ENCODE results near the gene SPART.

The SPART gene

DNA sequence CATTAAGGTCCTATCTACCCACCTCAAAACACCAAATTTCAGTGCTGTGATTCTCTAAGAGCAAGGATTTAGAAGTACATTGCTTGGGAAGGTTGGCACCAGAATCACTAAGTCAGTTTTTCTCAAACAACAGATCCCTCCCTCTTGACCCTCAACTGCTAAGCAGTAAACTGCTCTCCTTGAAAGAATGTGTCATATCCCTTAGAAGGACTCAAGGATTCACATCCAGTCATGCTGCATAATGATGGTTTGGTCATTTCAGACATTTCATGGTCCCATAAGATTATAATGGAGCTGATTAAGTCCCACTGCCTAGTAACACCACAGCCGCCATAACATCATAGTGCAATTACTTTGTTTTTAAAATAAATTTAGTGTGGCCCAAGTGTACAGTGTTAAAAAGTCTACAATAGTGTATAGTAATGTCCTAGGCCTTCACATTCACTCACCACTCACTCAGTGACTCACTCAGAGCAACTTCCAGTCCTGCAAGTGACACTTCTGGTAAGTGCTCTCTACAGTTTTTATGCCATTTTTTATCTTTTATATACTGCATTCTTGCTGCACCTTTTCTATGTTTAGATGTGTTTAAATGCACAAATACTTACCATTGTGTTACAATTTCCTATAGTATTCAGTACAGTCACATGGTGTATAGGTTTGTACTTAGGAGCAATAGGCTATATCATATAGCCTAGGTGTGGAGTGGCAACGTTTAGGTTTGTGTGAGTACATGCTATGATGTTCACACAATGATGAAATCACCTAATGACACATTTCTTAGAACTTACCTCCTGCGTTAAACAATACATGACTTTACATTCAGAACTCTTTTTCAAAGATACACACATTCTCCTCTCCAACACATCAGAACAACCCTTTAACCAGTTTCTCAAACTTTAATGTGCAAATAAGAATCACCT, 32.9 kb downstream of the SPART start:
- DNase-seq: no peak

DNA sequence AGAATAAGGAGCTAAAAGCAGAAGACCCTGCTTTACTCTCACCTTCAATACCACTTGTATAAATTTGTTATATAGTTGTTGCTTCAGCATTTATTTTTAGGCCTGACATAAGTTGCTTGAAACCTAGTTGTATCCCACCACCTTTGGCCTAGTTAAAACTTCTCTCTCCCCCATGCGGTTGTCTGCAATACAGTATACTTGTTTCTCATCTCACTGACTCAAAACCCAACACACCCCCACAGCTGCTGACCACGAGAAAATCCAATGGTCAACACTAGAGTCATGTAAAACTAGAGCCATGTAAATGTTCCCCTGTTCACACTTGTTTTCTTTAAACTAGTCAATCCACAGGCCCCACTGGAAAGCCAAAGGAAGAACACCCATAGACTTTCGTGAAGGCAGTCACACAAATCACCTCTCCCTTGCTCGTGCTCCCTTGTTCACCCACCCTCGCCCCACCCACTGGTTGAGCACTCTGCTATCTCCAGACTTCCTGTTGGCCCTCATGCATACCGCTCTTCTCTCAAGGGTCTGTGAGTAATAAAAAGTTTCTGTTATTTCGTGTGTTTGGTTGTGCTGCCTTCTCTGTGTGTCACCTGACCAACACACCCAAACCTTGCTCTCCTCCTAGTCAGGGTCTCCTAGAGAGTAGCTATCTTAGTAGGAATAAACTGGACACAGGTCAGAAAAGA, 35.6 kb downstream of the SPART start:
- no peak for DNase-seq

DNA sequence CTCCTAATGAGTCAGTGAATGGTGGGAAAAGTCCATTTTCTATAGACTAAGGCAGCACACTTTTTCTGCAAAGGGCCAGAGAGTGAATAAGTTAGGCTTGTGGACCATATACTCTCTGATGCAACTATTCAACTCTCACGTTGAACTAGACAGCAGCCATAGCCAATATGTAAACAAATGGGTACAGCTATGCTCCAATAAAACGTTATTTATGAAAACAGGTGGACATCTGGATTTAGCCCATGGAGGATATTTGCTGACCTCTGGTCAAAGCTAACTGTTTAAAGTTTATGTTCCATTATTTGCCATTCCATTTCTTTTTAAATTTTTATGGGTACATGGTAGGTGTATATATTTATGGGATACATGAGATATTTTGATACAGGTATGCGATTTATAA, 43.9 kb downstream of the SPART start:
- no peak for DNase-seq

DNA sequence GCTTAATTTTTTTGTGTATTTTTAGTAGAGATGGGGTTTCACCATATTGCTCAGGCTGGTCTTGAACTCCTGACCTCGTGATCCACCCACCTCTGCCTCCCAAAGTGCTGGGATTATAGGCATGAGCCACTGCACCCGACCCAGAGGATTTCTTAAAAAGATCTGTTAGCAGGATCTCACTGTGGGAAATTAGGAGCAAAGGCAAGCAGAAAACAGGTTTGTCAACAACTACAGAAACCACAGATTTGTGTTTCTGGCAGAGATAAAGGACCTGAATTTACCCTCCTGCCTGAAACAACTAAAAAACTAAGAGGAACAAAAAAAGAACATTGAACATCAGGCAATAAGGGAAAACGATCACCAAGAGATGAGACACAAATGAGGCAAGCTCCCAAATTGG, 46.7 kb downstream of the SPART start:
- DNase-seq: peak; percentile 59

DNA sequence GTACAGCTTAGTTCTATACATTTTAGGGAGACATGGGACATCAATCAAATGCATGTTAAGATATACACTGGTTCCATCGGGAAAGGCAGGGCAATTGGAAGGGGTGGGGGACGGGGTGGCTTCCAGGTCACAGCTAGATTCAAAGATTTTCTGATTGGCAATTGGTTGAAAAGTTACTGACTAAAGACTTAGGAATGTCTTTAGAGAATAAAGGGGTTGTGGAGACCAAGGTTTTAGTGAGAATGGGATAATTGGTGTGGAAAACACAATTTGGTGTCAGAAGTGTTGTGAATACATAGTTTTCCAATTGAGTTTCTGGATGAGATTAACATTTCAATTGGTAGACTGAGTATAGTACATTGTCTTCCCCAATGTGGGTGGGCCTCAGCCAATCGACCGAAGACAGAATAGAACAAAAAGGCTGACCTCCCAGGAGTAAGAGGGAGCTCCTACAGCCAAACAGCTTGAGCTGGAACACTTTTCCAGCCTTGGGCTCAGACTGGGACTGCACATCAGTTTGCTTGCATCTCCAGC, 47.6 kb downstream of the SPART start:
- DNase-seq: peak; percentile 63

DNA sequence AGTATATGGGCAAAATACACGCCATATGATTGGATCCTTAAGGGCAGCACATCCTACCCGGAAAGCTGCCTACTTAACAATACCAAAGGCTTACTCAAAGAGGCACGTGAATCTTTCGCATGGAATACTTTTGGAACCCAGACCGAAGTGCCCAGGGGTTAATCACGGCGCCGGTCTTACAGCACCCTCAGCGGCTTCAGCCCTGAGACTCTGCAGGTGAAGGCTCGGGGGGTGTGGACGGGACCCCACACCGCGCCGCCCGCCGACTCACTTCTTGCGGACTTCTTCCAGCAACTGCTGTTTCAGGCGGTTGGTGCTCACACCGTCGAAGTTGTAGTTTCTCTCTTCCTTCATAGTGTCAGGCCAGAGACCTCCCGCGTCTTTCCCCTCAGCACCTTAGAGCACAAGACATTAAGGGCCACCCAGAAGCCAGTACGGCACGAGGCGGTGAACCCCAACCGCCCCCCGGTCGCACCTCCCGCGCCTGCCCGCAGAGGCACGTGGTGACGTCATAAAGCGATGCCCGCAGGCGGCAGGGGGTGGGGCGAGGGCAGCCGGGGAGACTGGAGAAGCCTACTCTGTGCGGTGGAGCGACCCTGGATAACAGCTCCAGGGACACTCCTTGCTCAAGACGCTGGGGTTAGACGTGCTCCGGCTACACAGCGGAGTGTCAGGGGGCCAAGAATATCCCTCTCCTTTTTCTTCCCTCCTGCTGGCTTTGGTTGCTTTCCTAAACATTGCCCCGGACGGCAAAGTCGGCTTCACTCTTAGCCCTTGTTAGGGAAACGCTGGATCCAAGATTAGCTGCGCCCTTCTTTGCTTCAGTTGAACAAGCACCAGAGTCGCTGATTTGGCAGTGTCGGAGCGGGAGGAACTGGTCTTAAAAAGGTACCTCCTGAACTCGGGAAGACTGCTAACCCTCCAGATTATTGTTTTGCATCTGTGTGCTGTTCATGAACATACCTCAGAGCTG, 48.5 kb downstream of the SPART start, which contains the start of gene CCDC169:
Gene CCDC169 (minus strand): TSS at position 449 of the 973 bp plus-strand sequence. CDS start 95 bp downstream, at position 354.
- DNase-seq: peak; percentile 90

DNA sequence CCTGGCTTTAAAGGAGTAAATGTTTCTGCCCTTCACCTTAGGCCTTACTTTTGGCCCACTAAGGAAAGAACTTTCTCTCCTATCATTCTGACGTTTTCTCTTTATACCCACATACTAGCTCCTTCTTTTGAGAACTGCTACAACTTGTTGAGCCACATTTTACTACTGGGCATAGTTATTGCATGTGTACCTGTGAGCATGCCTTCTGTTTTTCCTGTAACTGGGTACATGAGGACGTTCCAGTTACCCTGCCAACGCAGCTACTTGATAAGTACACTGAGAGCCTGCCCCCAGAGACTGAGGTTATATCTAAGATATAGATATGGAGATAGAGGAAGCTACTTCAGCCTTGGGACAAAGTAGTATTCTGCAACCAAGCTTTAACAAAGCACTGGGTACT, 52.1 kb downstream of the SPART start:
- no peak for DNase-seq

DNA sequence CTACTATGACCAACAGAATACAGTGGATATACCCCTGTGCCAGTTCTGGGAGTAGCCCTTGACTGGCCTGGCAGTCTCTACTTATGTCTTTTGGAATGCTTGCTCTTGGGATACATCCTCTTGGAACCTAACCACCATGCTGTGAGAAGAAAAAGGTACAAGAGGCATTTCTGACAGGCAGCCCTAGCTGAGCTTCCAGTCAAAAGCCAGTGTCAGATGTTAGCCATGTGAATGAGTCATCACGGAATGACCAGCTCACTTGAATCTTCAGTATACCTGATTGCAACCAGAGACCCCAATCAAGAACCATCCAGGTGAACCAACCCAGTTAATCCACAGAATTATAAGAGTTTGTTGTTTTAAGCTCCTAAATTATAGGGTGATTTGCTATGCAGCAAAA, 52.7 kb downstream of the SPART start:
- peak; percentile 55 for DNase-seq

DNA sequence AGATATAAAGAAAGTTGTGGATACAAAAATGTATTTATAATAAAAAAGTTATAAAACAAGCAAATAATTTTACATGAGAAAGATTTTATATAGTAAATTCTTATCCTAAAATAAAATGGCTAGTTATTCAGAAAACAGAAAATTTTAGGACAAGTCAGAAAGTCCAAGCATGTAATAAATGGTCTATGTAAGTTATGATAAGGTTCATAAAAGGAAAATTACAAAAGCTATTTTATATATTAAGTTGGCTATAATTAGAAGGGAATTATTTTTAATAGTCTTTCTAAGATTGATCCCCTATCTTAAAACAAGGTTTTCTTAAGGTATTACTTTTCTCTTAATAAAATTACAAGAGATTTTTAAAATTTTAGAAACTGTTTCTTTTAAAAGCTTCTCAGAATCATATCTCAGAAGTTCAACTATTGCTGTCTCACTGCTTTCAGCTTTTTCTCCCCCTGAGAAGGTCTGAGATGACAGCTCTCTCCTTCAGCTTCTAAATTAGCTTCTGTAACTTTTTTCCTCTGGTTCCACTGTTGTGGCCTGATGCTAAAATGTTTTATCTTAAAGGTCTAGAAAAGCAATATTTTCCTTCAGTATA, 57.3 kb downstream of the SPART start:
- no peak for DNase-seq

DNA sequence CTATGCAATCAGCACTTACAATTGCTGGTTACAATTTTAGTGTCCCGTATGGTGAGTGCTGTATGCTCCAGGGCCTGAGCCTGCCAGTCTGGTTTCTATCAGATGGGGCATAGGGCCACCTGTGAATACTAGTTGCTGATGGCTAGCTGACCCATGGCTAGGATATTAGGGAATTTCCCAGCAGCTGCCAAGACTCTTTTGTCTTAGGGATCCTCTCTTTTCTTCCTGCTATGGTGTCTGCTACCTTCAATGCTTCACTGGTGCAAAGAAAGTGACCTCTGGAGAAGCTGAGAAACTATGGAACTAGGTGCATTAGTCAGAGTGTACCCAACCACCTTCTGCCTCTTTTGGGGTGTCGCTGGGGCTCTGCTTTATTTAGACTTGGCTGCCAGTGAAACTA, 60.2 kb downstream of the SPART start:
- no peak for DNase-seq

DNA sequence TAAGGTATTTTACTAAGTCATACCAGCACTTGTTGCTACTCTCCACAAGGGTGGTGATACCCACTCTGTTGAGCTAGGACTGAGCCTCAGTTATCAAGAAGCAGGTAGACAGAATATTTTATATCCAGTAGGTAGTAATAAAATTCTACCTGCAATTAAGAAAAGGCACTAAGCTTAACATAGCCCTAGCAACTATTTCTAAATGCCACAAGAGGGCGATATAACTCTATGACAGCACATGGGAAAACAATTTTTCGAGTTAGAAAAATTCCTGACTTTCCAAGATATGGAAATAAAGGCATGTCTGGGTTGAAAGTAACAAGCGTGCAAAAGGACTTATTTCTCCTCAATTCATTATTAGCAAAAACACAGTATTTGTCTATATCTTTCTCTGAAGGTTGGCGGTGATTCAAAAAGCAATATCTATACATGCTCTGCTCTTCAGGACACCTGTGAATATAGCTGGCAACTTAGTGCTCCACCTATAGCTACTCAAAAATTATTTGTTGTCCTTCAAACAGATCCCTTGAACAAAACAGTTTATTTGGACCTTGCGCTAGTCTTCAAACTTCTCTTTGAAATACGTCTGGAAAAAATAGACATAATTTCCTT, 63.3 kb downstream of the SPART start:
- no peak for DNase-seq

DNA sequence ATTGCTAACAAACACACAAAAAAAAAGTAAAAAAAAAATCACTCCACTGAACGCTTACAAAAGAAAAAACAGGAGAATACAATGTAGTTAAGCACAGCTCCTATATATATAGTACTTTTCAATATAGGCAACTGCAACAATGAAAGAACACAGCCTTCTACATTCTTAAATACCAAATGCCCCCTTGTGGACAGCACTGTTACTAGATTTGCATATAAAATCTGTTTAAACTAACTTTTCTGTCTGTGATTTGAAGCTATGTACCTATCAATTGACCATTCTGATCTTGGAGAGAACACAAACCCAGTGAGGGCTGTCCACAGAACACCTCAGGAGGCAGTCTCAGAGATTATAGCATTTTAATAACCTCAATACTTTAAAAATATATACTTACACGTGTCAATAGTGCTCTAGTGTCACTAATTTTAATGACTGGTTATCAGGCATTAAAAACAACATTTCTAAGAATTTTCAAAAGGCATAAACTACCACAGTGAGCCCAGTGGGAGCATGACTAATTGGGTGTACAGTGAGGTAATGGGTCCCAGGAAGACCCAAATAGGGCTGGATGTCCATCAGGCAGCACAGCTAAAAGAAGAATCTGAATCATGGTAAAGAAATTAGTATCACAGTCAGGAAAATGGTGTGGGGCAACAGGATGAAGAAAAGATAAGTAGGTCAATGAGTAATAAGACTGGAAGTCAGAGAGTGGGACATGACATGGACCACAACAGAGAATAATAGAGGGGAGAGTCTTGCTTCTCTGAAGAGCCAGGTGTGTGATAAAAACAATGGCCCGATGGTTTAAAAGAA, 70.8 kb downstream of the SPART start:
- DNase-seq: no peak

DNA sequence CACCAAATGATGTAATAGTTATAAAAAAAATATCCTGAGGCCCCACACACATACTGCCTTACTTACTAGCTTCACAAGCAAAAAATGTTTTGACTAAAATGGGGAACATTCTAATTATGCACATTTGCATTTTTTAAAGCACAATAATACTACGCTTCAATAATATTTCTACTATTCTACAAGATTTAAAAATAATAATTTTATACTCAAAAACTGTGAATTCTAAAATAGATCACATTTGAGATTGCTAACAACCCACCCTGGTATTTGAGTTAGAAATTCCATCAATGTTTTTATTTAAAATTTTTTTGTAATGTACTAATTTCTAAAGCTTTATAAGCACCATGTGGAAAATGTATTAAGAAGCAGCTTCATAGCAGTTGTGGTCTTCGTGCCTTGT, 72.8 kb downstream of the SPART start:
- no peak for DNase-seq

DNA sequence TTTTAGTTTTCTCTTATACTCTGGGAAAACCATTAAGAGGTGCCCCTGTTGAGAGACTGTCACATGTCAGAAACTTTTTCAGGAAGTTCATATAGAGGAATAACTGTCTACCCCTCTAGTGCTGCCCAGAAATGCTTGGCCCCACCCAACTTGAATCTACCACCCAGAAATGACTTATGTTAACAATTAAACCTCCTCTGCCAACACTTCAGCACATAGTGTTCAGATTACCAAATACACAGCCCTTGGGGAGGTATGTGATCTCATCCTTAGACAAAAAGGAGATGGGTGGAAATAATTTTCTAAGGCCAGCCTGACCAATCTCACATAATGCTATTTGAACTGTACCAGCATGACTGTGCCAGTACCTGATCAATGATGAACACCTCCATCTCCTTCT, 84.2 kb downstream of the SPART start:
- DNase-seq: no peak

DNA sequence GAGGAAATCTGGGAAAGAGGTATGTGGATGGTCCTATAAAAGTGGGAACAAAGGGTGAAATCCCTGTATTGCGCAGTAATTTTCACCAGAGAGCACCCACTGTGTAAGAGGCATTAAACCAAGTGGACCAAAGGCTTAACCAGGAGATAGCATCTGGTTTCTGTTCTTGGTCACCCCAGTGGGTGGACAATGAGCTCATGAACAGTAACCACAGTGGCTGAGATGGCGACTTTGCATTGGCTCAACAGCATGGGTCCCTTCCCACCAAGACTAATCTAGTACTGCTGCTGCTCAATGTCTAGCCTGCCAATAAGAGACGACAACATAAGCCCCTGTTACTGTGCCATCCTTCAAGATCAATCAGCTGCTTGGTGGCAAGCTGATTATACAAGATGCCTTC, 85.2 kb downstream of the SPART start:
- DNase-seq: no peak

DNA sequence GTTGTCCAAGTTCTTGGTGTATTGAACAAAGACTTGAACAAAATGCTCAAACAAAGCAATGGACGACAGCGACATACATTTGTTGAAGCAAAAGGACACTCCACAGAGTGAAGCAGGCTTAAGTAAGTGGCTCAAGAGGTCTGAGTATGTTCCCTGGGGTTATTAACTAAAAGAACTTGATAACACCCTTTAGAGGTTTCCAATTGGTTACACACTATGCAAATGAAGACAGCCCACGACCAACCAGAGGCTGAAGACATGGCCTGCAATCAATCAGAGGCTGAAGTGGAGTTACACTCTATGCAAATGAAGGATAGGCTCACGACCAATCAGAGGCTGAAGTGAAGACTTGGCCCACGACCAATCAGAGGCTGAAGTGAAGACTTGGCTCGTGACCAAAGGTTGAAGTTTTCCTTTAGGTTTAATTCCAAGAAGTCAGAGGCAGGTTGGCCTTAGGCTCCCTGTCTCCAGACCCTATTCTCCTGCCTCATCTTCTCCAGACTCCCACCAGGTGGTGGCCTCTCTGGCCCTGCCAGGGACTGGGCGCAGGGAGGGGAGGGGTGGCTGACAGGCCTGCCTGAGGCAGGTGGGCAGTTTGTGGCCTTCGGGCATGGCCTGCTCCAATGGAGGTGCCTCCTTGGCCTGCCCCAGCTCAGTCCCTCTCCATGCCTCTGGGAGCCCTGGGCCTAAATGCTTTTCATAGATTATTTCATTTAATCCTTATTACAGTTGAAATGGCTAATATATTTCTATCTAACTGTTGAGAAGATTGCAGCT, 86.6 kb downstream of the SPART start:
- no peak for DNase-seq

DNA sequence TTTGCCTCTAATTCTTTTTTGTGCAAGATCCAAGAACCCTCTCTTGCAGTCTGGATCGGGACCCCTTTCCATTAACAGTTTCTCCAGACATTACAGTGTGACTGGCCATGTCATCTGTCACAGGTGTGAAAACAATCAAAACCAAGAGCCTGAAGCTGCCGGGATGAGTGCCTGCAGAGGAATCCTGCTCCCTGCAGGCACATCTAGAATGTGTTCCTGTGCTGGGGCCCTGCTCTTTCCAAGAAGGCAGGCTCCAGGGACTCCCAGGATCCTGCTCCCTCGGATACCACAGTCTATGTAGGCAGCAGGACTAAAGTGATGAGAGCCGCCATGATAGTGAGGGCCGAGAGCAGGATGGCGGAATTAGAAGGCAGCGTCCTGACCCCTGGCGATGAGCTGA, 87.4 kb downstream of the SPART start:
- DNase-seq: no peak

All from islet precursor cell (in vitro differentiated cells).